ENCODE measurements around the gene HCRT.
A peak's percentile ranks its signal among the peaks of the same experiment; 100 is the strongest.
"Not testable (repeated sequence)": the region's sequence is repeated elsewhere in the genome, so short reads cannot be mapped to it uniquely, and the experiment has no call there.

HCRT gene

DNA sequence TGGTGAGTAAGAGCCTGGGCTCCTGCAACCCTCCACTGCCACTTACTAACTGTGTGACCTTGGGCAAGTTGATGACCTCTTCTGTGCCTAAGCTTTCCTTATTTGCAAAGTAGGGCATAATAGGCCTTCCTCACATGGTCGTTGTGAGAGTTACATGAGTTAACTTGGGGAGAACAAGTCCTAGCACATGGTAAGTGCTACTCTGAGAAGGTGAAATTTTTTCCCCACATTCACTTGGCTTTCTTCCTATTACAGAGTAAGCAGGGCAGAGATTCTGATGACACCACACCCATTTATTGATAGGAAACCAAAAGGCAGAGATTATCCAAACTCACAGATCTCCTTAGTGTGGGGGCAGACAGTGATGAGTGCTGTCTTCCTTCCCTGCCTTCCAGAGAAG lies 5.9 kb downstream of the HCRT start:
- no peak for DNase-seq

DNA sequence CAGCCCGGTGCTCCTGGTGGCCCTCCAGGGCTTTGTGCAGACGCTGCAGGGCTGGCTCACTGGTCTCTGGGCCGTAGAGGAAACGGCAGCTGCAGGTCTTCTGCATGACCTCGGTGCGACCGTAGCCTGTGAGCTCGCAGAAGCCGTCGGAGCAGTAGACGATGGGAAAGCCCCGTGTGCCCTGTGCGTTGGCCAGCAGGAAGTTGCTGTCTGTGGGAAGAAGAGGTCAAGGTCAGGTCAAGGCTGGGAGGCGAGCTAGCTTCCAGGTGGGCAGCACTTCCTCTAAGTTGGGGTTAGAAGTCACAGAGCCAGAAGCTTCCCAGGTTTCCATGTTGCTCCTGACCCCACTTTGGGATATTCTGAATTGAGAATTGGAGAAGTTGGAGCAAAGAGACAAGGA lies 6.4 kb downstream of the HCRT start:
- DNase-seq: no peak

DNA sequence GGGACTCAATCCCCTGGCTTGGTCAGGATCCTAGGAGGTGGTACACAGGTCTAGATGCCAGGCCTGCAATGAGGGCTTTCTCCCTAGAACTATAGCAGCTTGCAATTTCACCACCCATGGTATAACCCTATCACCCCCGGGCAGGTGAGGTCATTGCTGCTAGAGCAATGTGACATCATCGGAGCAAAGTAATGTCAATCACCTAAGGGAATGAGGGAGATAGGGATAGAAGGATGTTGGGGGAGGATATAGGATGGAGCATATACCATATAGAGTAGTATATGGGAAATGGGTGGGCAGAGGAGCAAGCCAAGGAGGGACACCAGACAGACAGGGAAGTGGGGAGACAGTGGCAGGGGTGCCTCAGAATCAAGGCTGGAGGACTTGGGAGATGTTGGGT lies 7.6 kb downstream of the HCRT start:
- DNase-seq: no peak

DNA sequence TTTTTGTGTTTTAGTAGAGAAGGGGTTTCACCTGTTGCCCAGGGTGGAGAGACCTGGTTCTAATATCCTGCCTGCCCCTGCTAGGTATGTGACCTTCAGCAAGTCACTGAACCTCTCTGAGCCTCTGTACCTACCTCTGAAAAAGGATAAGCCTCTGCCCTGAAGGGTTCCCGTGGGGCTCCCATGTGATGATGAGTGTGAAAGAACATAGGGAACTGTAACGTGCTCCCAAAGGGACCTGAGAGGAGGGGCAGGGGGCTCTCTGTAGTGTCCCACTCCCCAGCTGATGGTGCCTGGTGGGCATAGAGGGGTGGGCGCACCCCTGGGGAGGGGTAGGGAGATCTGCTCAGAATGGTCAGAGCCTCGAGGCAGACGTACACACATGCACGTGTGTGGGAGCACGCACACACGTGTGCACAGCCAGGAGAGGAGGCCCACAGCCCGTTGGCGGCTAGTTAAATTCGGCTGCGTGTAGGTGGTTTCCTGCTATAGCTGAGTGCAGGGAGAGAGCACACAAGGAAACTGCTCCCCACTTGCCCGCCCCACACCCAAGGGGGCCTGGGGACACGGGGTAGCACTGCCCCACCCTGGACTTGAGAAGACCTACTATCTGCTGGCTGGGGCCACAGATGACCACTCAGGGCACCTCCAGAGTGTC lies 11.0 kb downstream of the HCRT start:
- no peak for DNase-seq

DNA sequence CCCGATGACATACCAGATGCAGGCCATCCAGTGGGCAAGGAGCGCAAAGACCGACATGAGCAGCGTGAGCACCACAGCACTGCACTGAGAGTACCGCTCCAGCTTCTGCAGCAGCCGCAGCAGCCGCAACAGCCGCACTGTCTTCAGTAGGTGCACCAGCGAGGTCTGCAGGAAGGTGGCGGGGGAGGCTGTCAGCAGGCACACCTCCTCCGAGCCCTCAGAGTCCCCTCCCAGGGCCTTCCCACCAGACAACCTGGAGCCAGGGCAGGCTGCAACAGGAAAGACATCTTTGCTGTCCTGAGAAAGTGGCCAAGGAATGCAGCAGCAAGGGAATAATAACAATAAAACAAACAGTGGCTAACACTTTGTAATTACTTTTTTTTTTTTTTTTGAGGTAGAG lies 13.4 kb downstream of the HCRT start:
- no peak for DNase-seq

DNA sequence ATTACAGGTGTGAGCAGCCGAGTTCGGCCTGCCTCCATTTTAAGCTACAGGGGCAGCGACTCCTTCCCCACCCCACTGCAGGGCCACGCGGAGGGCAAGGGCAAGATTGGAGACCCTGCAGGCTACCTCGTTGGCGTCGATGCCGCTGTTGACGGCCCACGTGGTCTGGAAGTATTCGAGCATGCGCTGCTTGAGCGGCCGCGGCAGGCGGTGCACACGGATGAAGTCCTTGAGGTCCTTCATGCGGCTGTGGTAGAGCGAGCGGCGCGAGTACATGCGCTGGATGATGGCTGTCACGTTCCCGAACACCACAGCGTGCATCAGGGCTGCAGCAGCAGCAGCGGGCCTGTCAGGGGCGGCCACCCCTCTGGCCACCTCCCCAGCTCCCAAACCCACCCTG lies 15.9 kb downstream of the HCRT start:
- DNase-seq: no peak

DNA sequence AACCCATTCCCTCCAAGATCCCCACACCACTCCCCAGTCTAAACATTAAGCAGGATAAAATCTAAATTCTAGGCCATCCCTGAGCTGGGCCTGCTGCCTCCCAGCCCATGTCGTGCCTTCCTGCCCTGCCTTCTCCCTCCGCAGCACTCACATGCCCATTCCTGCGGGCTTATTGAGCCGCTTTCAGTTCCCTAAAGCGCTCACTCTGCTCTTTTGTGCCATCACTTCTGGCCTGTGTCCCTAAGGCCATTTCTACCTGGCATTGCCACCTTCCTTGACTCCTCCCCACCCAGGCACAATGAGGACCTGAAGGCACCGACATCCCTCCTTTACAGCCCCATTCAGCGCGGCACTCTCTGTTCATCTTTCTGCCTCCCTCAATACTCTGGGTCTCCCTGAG lies 17.4 kb downstream of the HCRT start:
- DNase-seq: no peak

DNA sequence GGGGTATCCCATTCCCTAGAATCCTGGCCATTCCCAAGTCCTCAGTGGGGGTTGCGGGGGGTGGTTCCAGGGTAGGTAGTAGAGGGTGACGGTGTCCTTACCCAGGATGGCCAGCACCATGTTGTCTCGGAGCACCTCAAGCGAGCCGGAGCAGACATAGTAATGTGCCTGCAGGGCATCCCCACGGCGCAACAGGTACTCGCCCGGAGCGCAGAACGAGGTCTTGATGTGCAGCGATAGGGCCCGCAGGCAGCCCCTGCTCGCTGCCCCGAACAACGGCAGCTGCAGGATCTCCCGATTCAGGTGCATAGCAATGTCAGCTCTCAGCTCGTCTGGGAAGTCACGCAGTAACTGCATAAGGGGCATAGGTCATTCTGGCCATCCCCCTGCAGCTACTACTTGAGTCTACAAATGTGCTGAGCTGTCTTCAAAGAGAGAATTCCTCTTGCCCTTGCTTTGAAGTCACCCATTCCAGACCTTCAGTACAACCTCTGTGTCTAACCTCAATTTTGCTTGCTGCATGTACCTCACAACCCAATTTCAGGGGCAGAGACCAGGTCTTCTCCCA lies 19.0 kb downstream of the HCRT start:
- no peak for DNase-seq

DNA sequence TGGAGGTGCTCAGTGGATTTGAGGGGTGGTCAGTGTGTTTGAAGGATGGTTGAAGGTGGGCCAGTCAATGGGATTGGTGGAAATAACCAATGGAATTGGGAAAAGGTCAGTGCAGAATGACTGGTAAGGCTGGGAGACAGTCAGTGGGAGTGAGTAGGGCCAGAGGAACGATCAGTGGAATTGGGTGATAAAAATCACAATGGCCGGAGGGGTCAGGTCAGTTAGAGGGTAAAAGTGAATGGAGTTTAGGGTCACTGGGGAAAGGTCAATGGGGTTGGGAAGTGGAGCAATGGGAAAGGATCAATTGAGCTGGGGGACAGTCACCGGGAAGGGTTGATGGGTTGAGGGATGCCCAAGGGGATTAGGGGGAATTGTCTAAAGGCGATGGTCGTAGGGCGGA lies 19.5 kb downstream of the HCRT start:
- DNase-seq: no peak

DNA sequence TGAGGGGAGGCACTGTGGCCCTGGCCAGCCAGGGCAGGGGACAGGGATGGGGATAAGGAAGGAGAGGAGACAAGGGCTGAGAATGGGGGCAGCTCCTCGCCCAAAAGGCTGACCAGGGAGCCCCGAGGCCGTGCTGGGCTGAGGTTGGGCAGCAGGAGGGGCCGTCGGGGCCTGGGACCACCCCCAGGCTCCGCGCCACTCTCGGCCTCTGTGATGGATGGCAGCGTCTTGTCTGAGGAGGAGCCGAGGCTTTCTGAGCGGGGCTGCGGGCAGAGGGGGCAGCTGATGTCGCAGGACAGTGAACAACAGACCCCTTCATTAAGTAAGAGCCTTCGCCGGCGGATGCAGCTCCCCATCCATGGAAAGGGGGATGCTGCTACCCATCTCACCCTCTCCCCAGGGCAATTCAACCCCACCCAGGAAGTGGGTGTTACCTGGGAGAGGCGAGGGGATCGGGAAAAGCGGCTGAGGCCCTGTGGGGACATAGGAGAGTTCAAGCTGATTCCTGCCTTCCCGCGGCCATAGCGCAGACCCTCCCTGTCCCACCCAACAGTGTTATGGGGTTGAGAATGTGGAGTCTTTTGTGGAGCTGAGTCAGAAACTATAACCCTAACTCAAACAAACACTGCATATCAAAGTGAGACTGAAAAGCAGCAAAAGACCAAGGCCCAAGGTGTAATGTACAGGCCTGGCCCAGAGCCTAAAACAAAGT lies 21.4 kb downstream of the HCRT start:
- DNase-seq: no peak

DNA sequence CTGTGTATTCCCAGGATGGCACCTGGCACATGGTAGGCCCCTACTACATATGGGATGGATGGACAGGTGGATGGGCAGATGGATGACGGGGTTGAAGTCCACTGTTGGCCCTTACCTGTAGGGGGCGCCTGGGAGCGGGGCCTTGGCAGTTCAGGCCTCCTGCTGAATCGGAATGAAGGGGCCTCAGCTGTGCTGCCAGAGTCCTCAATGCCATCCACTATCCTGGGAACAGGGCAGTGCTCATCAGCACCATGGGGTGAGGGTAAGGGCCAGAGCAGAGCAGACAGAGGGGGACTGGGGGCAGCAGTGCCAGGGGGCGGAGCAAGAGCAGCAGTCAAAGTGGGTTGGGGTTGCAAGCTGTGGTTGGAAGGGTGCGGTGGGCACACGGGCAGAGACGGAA lies 22.1 kb downstream of the HCRT start:
- peak in 1 of 2 experiments; percentile 31 for DNase-seq

DNA sequence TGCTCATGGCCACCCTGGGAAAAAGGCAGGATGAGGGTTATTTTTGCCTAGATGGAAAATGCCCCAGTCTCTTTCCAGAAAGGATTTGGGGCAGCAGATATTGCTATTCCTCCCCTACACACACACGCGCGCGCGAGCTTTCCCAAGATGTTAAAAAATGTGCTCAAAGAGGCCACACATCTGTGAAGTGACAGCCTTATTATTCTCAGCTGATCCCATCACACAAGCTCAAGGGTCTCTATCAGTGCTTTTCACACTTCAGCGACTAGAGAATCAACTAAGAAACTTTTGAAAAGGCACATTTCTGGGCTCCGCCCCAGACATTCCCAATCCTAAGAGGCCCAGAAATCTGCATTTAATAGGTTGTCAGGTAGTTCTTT lies 24.7 kb downstream of the HCRT start:
- DNase-seq: no peak

DNA sequence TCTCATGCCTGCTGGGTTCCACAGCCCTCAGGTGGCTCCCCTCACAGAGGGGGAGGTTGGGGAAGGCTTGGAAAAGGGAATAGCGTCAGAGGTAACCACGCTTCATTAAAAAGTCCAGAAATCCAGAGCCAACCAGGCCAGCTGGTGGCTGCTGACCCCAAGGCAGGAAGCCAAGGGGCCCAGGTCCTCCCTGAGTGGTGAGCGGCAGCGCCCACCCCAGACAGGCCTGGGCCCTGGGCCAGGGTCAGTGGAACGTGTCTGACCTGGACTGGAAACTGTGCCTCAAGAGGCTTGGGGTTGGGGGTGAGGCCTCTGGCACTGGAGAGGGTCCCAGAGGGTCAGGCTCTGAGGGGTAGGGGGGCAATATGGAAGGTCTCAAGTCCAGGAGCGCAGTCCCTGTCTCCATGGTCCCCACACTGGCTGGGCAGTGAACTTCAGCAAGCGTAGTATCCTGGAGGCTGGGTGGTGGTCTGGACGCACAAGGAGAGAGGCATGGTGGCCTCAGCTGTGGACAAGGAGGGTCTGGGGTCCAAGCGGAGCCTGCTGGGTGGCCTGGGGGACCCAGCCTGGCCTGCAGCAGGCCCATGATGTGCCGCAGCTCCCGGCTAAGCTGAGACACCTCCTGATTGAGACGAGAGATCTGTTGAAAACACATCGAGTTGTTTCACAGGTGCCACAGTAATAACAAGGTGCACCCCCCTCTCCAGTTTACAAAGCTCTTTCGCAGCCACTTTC lies 25.3 kb downstream of the HCRT start:
- DNase-seq: no peak

DNA sequence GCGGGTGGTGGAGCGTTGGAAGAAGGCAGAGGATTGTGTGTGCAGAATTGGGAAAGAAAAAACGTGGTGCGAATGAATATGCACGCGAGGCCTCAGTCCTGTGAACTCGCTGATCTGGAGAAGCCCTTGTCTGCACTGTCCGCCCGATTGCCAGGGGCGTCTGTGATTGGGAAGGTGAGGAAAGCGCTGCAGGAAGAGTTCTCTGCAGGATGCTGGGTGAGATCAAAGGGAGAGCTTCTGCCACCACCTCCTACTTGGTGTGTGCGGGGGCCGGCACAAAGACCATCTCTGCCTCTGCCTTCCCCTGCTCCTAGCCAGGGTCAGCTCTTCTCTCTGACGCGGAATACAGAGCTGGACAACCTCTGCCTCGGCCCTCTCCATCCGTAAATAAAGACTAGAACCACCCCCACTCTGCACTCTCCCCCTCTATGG lies 29.6 kb downstream of the HCRT start:
- DNase-seq: peak in 1 of 2 experiments; percentile 30

DNA sequence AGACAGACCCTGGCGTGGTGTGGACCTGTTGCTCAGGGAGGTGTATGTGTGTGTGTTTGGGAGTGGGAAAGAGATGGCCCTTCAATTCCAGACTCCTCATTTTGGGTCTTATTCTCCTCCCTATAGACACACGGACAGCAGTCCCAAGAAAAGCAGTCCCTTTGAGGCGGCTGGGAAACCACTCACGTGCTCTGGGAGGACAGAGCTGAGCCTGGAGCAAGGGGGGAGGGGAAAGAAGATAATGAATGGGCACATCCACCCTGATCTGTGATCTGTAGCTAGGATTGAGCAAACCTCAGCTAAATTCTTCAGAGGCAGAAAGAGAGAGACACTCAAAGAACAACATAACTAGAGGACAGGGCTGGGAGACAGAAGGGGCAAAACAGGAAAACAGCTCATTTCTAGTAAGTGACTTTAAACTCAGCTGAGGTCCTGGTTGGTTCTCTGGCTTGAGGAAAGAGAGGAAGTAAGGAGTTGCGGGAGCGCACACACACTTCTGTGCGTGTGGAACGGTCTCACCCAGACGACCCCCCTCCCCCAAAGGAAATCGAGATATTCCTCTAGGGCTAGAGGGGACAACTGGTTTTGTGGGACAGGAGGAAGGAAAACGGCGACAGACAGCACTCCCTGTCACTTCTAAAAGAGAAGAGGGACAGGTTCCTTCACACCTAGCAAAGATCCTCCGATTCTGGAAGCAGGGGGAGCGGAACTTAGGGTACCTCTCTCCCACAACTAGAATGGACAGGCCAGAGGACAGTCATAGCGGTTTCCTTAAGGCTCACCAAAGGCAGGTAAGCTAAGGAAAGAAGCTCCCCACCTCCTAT lies 31.1 kb downstream of the HCRT start:
- no peak for DNase-seq

DNA sequence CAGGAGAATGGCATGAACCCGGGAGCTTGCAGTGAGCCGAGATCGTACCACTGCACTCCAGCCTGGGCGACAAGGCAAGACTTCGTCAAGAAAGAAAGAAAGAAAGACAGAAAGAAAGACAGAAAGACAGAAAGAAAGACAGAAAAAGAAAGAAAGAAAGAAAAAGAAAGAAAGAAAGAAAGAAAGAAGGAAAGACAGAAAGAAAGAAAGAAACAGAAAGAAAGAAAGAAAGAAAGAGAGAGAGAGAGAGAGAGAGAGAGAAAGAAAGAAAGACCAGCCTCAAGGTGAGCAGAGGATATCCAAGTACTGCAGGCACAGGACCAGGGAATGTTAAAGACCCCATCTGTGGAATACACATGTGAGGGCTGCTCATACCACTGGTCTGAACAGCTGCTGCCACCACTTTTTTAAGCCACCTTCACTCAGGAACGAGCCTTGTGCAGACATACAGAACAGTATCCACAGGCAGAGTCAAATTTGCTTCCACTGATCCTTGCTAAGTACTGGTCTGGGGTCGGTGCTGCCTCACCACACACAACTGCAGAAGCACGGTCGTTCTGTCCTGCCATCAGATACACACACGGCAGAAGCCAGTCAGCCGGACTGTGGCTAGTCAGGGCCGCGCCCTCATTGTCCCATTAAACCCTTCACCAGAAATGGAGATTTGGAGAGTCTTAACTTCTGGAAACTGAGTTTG lies 38.2 kb downstream of the HCRT start:
- no peak for DNase-seq

DNA sequence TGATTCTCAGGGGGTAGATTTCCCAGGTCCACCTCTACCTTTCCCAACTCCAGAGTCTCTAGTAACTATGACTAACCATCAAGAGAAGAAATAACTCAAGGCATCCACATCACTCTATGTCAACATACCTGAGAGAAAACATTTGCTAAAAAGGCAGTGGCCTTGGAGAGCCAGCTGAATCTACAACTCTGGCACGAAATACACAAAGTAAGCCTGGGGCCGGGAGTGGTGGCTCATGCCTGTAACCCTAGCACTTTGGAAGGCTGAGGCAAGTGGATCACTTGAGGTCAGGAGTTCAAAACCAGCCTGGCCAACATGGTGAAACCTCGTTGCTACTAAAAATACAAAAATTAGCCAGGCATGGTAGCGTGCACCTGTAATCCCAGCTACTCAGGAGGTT lies 42.1 kb downstream of the HCRT start:
- not testable (repeated sequence) for DNase-seq

DNA sequence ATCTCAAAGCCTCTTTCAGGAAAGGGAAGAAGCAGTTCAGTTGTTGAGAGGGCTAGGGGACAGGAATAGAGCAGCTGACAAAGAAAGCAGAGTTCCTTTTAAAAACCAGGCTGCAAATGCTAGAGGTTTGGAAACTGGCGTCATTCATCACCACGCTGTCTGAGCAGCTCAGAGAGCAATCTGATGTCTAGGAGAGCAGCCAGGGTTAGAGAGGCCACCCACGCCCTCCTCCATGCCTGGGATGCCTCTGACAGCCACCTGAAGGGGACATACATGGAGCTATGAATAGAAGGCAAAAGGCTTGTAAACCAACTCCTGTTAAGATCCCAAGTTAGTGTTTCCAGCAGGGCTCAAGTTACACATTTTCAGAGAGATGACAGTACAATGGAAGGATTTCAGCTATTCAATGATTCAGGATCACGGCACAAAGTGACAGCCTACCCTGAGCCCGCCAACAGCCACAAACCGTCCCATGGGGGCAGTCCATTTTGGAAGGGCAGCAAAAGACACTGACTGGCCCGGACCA lies 42.8 kb downstream of the HCRT start:
- no peak for DNase-seq

DNA sequence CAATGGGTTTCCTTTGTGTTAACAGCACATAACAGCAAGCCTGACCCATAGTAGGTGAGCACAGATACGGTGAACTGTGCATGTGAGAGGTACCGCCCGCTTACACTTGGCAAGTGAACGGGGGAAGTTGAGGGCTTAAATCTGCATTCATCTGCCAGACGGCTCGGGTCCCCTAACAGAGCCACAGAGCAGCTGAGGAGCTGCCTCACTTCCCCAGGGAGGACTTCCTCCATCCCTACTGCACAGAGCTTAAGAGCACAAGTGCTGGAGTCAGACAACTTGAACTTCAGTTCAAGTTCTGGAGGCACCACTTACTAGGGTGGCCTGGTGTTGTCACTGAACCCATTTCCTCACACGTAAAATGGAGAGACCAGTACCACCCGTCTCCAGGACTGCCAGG lies 43.9 kb downstream of the HCRT start:
- no peak for DNase-seq

DNA sequence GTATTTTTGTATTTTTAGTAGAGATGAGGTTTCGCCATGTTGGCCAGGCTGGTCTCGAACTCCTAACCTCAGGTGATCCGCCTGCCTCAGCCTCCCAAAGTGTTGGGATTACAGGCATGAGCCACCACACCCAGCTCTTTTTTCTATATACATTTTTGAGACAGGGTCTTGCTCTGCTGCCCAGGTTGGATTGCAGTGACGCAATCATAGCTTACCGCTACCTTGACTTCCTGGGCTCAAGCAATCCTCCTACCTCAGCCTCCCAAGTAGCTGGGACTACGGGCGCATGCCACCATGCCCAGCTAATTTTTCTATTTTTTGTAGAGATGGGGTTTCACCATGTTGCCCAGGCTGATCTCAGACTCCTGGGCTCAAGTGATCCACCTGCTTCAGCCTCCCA lies 44.6 kb downstream of the HCRT start:
- not testable (repeated sequence) for DNase-seq

DNA sequence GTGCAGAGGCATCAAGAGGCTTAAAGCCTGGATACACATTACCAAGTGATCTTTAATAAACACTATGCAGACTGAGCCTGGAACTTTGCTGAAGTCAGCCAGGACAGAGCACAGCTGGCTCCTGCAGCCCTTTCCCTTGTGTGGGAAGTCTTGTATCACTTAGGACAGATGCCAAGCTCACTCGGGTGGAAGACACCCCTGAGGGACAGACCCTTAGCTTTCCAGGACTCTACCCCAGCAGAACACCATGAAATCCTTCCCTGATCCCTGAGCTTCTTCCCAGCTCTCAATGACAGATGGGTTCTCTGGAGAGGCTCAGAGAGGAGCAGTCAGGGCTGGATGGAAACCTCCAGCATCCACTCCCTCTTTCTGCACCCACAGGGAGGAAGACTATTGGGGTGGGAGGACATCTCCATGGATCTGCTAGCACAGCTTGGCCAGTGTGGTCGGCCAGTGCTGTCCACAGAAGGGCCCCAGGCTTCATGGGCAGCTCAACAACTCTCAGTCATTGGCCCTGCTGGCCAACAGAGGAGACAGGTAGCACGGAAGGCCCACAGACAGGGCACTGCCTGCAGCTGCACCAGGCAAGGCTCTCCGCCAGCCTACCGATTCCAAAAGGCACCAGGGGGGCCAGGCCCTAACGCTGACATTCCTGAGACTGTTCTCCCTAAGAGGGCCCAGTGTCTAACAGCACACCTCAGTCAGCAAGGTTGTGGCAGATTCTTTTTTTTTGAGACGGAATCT lies 46.3 kb downstream of the HCRT start:
- no peak for DNase-seq

Data from NCI-H526 (cell line).